Calu3 (cell line): ENCODE measurements around the gene SYT7. TPM values are rescaled to one million over a fixed set of nuclear protein-coding genes. Genes with fewer than 3 reads are reported as not detected.

Source experiments
- BruUV-seq: library from RNA; stranded (reverse); fragments of 400-500 nt; replicated peaks from 2 replicates; lab custom pipeline; 2021; lab: Mats Ljungman, UMichigan
- CTCF ChIA-PET: fragments of 300-600 bp; sonication (Branson Sonifier 250); formaldehyde crosslinking; loops from one replicate; lab custom pipeline; 2022; ENCODE audit warnings: antibody characterized with exemption; lab: Charles Lee
- DNase-seq: peaks from one replicate; pipeline ENCODE4 v3.0.0; 2022
- H3K27ac Mint-ChIP-seq: one replicate; pipeline ENCODE4 v1.8.0; 2022; ENCODE audit warnings: mixed read lengths; ENCODE audit not compliant: unreplicated experiment
- H3K27me3 Mint-ChIP-seq: one replicate; pipeline ENCODE4 v1.8.0; 2022; ENCODE audit warnings: mixed read lengths; ENCODE audit not compliant: unreplicated experiment
- H3K36me3 Mint-ChIP-seq: one replicate; pipeline ENCODE4 v1.8.0; 2022; ENCODE audit warnings: mild to moderate bottlenecking, moderate library complexity, mixed read lengths; ENCODE audit not compliant: insufficient read depth, unreplicated experiment
- H3K4me1 Mint-ChIP-seq: one replicate; pipeline ENCODE4 v1.8.0; 2022; ENCODE audit warnings: mild to moderate bottlenecking, low read depth, mixed read lengths; ENCODE audit not compliant: unreplicated experiment
- H3K4me3 Mint-ChIP-seq: one replicate; pipeline ENCODE4 v1.8.0; 2022; ENCODE audit warnings: mild to moderate bottlenecking, low read depth, moderate library complexity, mixed read lengths; ENCODE audit not compliant: unreplicated experiment
- H3K9me3 Mint-ChIP-seq: one replicate; pipeline ENCODE4 v1.8.0; 2022; ENCODE audit warnings: low read depth, mixed read lengths; ENCODE audit not compliant: unreplicated experiment
- intact Hi-C: fragments of 100-400 bp; cut with micrococcal nuclease; formaldehyde crosslinking; loops from one replicate; pipeline ENCODE4 v1.10.0; 2022; ENCODE audit not compliant: unreplicated experiment
- total RNA-seq: library from RNA; stranded (reverse); gene quantifications from 2 replicates; pipeline ENCODE4 v1.2.3, GENCODE V29; 2022
- TF ChIP-seq, protein P1 (sequence below): fragments of 200-600 bp; IDR thresholded peaks from one replicate; pipeline ENCODE4 v1.8.0; 2022; ENCODE audit warnings: antibody characterized with exemption; ENCODE audit not compliant: unreplicated experiment

The SYT7 gene
- total RNA-seq, 1 experiment from 2014 or later: 4.4 TPM

DNA sequence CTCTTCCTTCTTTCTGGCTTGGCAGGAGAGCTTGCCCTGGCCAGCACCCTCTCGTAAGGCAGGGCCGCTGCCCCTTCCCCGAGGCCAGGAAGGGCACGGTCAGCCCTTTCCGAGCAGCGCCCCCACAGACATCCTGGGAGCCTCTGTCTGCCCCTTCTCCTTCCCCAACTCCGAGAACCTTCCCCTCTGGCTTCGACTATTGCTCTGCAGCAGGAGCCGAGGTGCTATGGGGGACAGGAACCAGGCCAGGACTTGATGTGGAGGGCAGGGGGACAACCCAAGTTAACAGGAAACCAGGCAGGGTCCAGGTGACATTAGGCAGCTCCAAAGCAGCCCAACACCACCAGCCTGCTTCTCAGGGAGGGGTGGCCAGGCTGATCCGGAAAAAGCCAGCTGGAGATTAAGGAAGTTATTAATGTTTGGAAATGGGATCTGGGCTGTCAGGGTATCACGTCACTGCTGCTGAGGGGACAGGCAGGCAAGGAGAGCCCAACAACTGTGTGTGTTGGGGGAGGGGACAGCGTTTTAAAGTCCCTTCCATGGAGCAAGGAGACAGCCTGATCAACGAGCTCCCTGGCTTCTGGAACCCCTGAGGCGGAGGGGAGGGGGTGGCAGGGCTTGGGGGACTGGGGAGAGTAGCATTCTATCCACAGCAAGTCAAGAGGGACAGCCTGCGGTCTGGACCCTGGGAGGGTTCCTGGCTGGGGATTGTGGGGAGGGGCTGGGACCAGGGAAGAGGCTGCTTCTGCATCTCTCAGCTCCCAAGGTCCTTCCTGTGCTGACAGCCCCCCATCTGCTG is 27.3 kb downstream of the SYT7 start:
- Mint-ChIP-seq H3K27me3 (peaks cover 83% of the 10 kb centered on the region), H3K27ac (no peak overlapping the region), H3K4me3 (no peak overlapping the region), H3K9me3 (no peaks in the 10 kb centered on the region), H3K4me1 (peaks cover 14% of the 10 kb centered on the region), H3K36me3 (no peaks in the 10 kb centered on the region)
- intact Hi-C loops: no loop called here
- no TSS peak for BruUV-seq
- TF ChIP-seq, protein P1, sequence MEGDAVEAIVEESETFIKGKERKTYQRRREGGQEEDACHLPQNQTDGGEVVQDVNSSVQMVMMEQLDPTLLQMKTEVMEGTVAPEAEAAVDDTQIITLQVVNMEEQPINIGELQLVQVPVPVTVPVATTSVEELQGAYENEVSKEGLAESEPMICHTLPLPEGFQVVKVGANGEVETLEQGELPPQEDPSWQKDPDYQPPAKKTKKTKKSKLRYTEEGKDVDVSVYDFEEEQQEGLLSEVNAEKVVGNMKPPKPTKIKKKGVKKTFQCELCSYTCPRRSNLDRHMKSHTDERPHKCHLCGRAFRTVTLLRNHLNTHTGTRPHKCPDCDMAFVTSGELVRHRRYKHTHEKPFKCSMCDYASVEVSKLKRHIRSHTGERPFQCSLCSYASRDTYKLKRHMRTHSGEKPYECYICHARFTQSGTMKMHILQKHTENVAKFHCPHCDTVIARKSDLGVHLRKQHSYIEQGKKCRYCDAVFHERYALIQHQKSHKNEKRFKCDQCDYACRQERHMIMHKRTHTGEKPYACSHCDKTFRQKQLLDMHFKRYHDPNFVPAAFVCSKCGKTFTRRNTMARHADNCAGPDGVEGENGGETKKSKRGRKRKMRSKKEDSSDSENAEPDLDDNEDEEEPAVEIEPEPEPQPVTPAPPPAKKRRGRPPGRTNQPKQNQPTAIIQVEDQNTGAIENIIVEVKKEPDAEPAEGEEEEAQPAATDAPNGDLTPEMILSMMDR: no peak
- CTCF ChIA-PET: interaction anchor here (1.1 kb wide), 1 partner anchor 13 kb away, joined by 3 read pairs; no protein-coding TSS in a partner anchor
- peak; percentile 21 for DNase-seq

- Mint-ChIP-seq H3K9me3 (no peaks in the 10 kb centered on the region), H3K4me1 (peaks cover 14% of the 10 kb centered on the region), H3K4me3 (no peak overlapping the region), H3K36me3 (no peaks in the 10 kb centered on the region), H3K27ac (no peak overlapping the region), H3K27me3 (peaks cover 84% of the 10 kb centered on the region)
- DNase-seq: no peak
- intact Hi-C loops: no loop called here
- CTCF ChIA-PET: no interaction called here
- TF ChIP-seq, protein P1: no peak
- BruUV-seq: no TSS peak
Observed at GRCh38 chr11:61552108-61552635, 28.7 kb downstream of the SYT7 start.

GRCh38 chr11:61551634-61552033 is 29.2 kb downstream of the SYT7 start:
- H3K27ac Mint-ChIP-seq: no peak overlapping the region
- intact Hi-C loops: no loop called here
- TF ChIP-seq, protein P1: no peak
- CTCF ChIA-PET: no interaction called here
- no peak overlapping the region for H3K4me3 Mint-ChIP-seq
- peak; percentile 49 for DNase-seq
- H3K27me3 Mint-ChIP-seq: peaks cover 84% of the 10 kb centered on the region
- no TSS peak for BruUV-seq
- H3K36me3 Mint-ChIP-seq: no peaks in the 10 kb centered on the region
- no peaks in the 10 kb centered on the region for H3K9me3 Mint-ChIP-seq
- peaks cover 14% of the 10 kb centered on the region for H3K4me1 Mint-ChIP-seq

DNA sequence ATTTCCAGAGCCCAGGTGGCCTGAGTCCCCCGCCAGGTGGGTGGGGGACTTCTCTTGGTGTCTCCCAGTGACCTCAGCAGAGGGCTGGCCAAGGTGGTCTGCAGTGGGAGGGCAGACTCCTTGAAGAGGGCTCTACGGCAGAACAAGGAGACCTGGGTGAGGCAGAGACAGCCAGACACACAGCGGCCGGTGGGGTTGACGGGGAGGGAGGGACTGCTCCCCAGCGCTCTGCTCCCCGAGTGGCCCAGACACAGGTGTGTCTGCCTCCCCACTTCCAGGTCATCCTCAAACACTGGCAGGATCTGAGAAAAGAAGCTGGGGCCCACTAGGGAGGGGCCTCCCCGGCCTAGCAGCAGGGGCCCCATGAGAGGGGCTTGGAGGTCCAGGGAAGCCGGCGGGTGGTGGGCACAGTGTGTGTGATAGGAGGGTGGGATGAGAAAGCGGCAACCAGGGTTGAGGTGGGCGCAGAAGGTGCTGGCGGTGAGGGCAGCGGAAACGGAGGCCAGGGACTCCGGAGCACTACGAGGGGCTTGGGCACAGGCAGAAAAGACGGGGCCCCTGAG is 30.1 kb downstream of the SYT7 start:
- H3K36me3 Mint-ChIP-seq: peaks cover 6% of the 10 kb centered on the region
- H3K9me3 Mint-ChIP-seq: no peaks in the 10 kb centered on the region
- peaks cover 14% of the 10 kb centered on the region for H3K4me1 Mint-ChIP-seq
- DNase-seq: no peak
- no peak overlapping the region for H3K4me3 Mint-ChIP-seq
- intact Hi-C loops: no loop called here
- CTCF ChIA-PET: no interaction called here
- H3K27me3 Mint-ChIP-seq: peaks cover 84% of the 10 kb centered on the region
- H3K27ac Mint-ChIP-seq: no peak overlapping the region
- TF ChIP-seq, protein P1: no peak
- no TSS peak for BruUV-seq
